Keratinocyte (primary cell): ENCODE data around the gene MALRD1. TPM values are rescaled to one million over a fixed set of nuclear protein-coding genes. Genes with fewer than 3 reads are reported as not detected.

Source experiments
- DNase-seq: peaks from one replicate; pipeline ENCODE4 v3.0.0-alpha.2; 2011; ENCODE audit warnings: low read depth, missing footprints, low spot score
- FAIRE-seq: peaks from 2 replicates; lab custom pipeline; 2011; peaks lifted over from hg19 to GRCh38; lab: Jason Lieb, UNC
- H2AFZ ChIP-seq: 2 replicates; pipeline ENCODE4 v1.6.0; 2012; ENCODE audit warnings: low read length, control low read depth, inconsistent platforms; ENCODE audit not compliant: control insufficient read depth
- H3K27ac ChIP-seq: 2 replicates; pipeline ENCODE4 v1.5.1; 2011; ENCODE audit warnings: low read length; ENCODE audit not compliant: control insufficient read depth, insufficient read depth
- H3K27me3 ChIP-seq: 3 replicates; pipeline ENCODE4 v1.6.0; 2011; ENCODE audit warnings: low read length; ENCODE audit not compliant: control insufficient read depth, insufficient read depth; ENCODE audit errors: extremely low read depth
- H3K36me3 ChIP-seq, 2 experiments: 2 replicates in 1 of 2; 3 replicates in 1 of 2; pipeline ENCODE4 v1.5.1; 2011; ENCODE audit warnings: low read length in 2 of 2, mild to moderate bottlenecking in 1 of 2; ENCODE audit not compliant: control insufficient read depth in 2 of 2, insufficient read depth in 2 of 2; ENCODE audit errors: extremely low read depth in 1 of 2
- H3K4me1 ChIP-seq: 3 replicates; pipeline ENCODE4 v1.5.1; 2011; ENCODE audit warnings: low read length; ENCODE audit not compliant: control insufficient read depth, insufficient read depth; ENCODE audit errors: extremely low read depth
- H3K4me2 ChIP-seq: 3 replicates; pipeline ENCODE4 v1.6.0; 2011; ENCODE audit warnings: low read depth, low read length; ENCODE audit not compliant: control insufficient read depth, insufficient read depth; ENCODE audit errors: extremely low read depth
- H3K4me3 ChIP-seq, 3 experiments: fragments of 200-600 bp in 1 of 3; sonication (generic) in 1 of 3; 2 replicates in 2 of 3; 3 replicates in 1 of 3; pipeline ENCODE4 v1.5.1; 2011 to 2016; ENCODE audit warnings: low read length in 3 of 3, mild to moderate bottlenecking in 3 of 3, control low read depth in 2 of 3, inconsistent platforms in 1 of 3, low read depth in 1 of 3, mixed read lengths in 1 of 3, mixed run types in 1 of 3, moderate library complexity in 1 of 3; ENCODE audit not compliant: control insufficient read depth in 2 of 3, insufficient read depth in 2 of 3; ENCODE audit errors: extremely low read depth in 1 of 3
- H3K79me2 ChIP-seq: 2 replicates; pipeline ENCODE4 v1.6.0; 2012; ENCODE audit warnings: low read length; ENCODE audit not compliant: control insufficient read depth, insufficient read depth
- H3K9ac ChIP-seq: 3 replicates; pipeline ENCODE4 v1.6.0; 2011; ENCODE audit warnings: low read length; ENCODE audit not compliant: control insufficient read depth, insufficient read depth; ENCODE audit errors: extremely low read depth
- H3K9me1 ChIP-seq: 3 replicates; pipeline ENCODE4 v1.6.0; 2011; ENCODE audit warnings: low read length; ENCODE audit not compliant: control insufficient read depth, insufficient read depth; ENCODE audit errors: extremely low read depth
- H3K9me3 ChIP-seq: 2 replicates; pipeline ENCODE4 v1.5.1; 2012; ENCODE audit warnings: low read depth, low read length; ENCODE audit not compliant: control insufficient read depth
- H4K20me1 ChIP-seq: 3 replicates; pipeline ENCODE4 v1.6.0; 2011; ENCODE audit warnings: low read length; ENCODE audit not compliant: control insufficient read depth, insufficient read depth; ENCODE audit errors: extremely low read depth
- CTCF ChIP-seq, 3 experiments: IDR thresholded peaks in 1 of 3; conservative IDR thresholded peaks in 1 of 3; optimal IDR thresholded peaks in 1 of 3; 2 replicates in 2 of 3; 3 replicates in 1 of 3; pipeline versions ENCODE3 to v1.5.1; 2011; ENCODE audit warnings: low read length in 3 of 3, mild to moderate bottlenecking in 3 of 3, moderate library complexity in 2 of 3, control low read depth in 1 of 3, inconsistent platforms in 1 of 3; ENCODE audit not compliant: insufficient read depth in 2 of 3; ENCODE audit errors: extremely low read depth in 1 of 3
- EZH2 ChIP-seq: IDR thresholded peaks from one replicate; pipeline ENCODE4 v1.6.1; 2012; ENCODE audit warnings: inconsistent platforms, mild to moderate bottlenecking, low read length, moderate library complexity
- dilution Hi-C: fragments of 300-500 bp; cut with MboI; formaldehyde crosslinking; loops from one replicate; pipeline ENCODE4 v1.7.0; 2020; ENCODE audit warnings: low sequenced_read_pairs; ENCODE audit not compliant: extremely low pct_ligation_motif_present
- polyA plus RNA-seq, 5 experiments: library from polyadenylated mRNA; depleted of rRNA in 3 of 5; stranded (reverse) in 3 of 5; stranded (forward) in 1 of 5; unstranded in 1 of 5; fragments of >200 nt; gene quantifications; 1 replicate in 1 of 5; 2 replicates in 3 of 5; 3 replicates in 1 of 5; pipeline versions ENCODE4 v1.2.1 to v1.2.3, GENCODE V29; 2011 to 2012; ENCODE audit warnings: missing spikeins in 2 of 5, low read depth in 1 of 5, low replicate concordance in 1 of 5

Gene MALRD1
- polyA plus RNA-seq, 1 donor (not counting 4 experiments of a cell fraction or from before 2014, with no cell fraction given), result not detected

GRCh38 chr10:19580691-19581090, 532.1 kb downstream of the MALRD1 start:
- no peaks in the 10 kb centered on the region for H3K27me3 ChIP-seq
- H3K79me2 ChIP-seq, result no peaks in the 10 kb centered on the region
- dilution Hi-C loops, result no loop called here
- no peaks in the 10 kb centered on the region for H4K20me1 ChIP-seq
- DNase-seq, result no peak
- TF ChIP-seq CTCF (optimal IDR thresholded peaks at IDR 0.05 in 1 of 3, IDR thresholded peaks at IDR 0.05 in 1 of 3, conservative IDR thresholded peaks at IDR 0.05 in 1 of 3; ENCODE audit: extremely low read depth in 1 of 3, insufficient read depth in 2 of 3, low read length in 3 of 3) (no peak), EZH2 (no peak)
- H3K4me2 ChIP-seq, result no peak overlapping the region
- H3K36me3 ChIP-seq, result no peaks in the 10 kb centered on the region
- H3K4me3 ChIP-seq, result no peak overlapping the region
- H3K4me1 ChIP-seq, result no peaks in the 10 kb centered on the region
- no peak for FAIRE-seq
- H3K27ac ChIP-seq, result no peak overlapping the region
- H3K9me3 ChIP-seq, result no peaks in the 10 kb centered on the region
- no peak overlapping the region for H3K9ac ChIP-seq
- no peaks in the 10 kb centered on the region for H3K9me1 ChIP-seq
- no peak overlapping the region for H2AFZ ChIP-seq

GRCh38 chr10:19588608-19589007, 540.0 kb downstream of the MALRD1 start:
- no peaks in the 10 kb centered on the region for H4K20me1 ChIP-seq
- H3K9me1 ChIP-seq, result no peaks in the 10 kb centered on the region
- no peaks in the 10 kb centered on the region for H3K36me3 ChIP-seq
- H3K9me3 ChIP-seq, result no peaks in the 10 kb centered on the region
- peaks cover 4% of the 10 kb centered on the region for H3K4me1 ChIP-seq
- H3K4me3 ChIP-seq, result no peak overlapping the region
- DNase-seq, result no peak
- no peaks in the 10 kb centered on the region for H3K27me3 ChIP-seq
- no peak for TF ChIP-seq CTCF (optimal IDR thresholded peaks at IDR 0.05 in 1 of 3, IDR thresholded peaks at IDR 0.05 in 1 of 3, conservative IDR thresholded peaks at IDR 0.05 in 1 of 3; ENCODE audit: extremely low read depth in 1 of 3, insufficient read depth in 2 of 3, low read length in 3 of 3)
- TF ChIP-seq EZH2, result no peak
- H3K9ac ChIP-seq, result no peak overlapping the region
- no peaks in the 10 kb centered on the region for H3K79me2 ChIP-seq
- no peak overlapping the region for H3K4me2 ChIP-seq
- no peak overlapping the region for H3K27ac ChIP-seq
- H2AFZ ChIP-seq, result no peak overlapping the region
- no peak for FAIRE-seq
- dilution Hi-C loops, result no loop called here
